Transverse colon (tissue), 4 donors: Measurements from ENCODE around the gene SSTR1. TPM values are rescaled to one million over a fixed set of nuclear protein-coding genes. Genes with fewer than 3 reads are reported as not detected.

Source experiments
- DNase-seq: peaks from one replicate; pipeline ENCODE4 v3.0.0-alpha.2; 2019
- H3K27ac ChIP-seq, 4 donors: fragments of 200-600 bp; sonication (generic); 2 replicates each; pipeline ENCODE4 v1.5.1; 2016 to 2018; ENCODE audit warnings: inconsistent platforms in 4 of 4
- H3K27me3 ChIP-seq: fragments of 200-600 bp; sonication (generic); 2 replicates; pipeline ENCODE4 v1.5.1; 2017; ENCODE audit warnings: inconsistent platforms
- H3K36me3 ChIP-seq, 4 donors: fragments of 200-600 bp; sonication (generic); 2 replicates each; pipeline ENCODE4 v1.5.1; 2017 to 2019; ENCODE audit warnings: inconsistent platforms in 4 of 4
- H3K4me1 ChIP-seq, 4 donors: fragments of 200-600 bp; sonication (generic); 2 replicates each; pipeline ENCODE4 v1.5.1; 2017 to 2020; ENCODE audit warnings: inconsistent platforms in 4 of 4
- H3K4me3 ChIP-seq, 4 donors: fragments of 200-600 bp; sonication (generic); 1 replicate in 1 of 4; 2 replicates in 3 of 4; pipeline versions ENCODE4 v1.5.1 to v1.6.1; 2017 to 2019; ENCODE audit warnings: inconsistent platforms in 4 of 4
- H3K9me3 ChIP-seq, 2 donors: fragments of 200-600 bp; sonication (generic); 2 replicates each; pipeline ENCODE4 v1.5.1; 2017 to 2019; ENCODE audit warnings: inconsistent platforms in 2 of 2
- EP300 ChIP-seq: sonication (generic); formaldehyde crosslinking; IDR thresholded peaks from one replicate; pipeline ENCODE4 v1.6.1; 2017; ENCODE audit warnings: antibody characterized with exemption, low read depth
- POLR2A ChIP-seq: fragments of 450-650 bp; IDR thresholded peaks from one replicate; pipeline ENCODE4 v1.6.1; 2016; ENCODE audit warnings: antibody characterized with exemption, mild to moderate bottlenecking, moderate library complexity
- POLR2AphosphoS5 ChIP-seq, 3 donors: sonication (generic); formaldehyde crosslinking; IDR thresholded peaks; one replicate each; pipeline ENCODE4 v1.6.1; 2016; ENCODE audit warnings: antibody characterized with exemption in 3 of 3
- WGBS, 2 donors: methylation state at CpG; one replicate each; pipeline ENCODE4 v1.1.5; 2018; ENCODE audit warnings: low coverage in 1 of 2; 5-methylcytosine and 5-hydroxymethylcytosine counted together
- in situ Hi-C, 4 donors: fragments of 200-750 bp; cut with MboI; loops; one replicate each; pipeline versions ENCODE4 v1.15.0 to v1.15.1; 2017; ENCODE audit warnings: low sequenced_read_pairs in 3 of 4, low pct_ligation_motif_present in 1 of 4, low pct_unique_long_range_greater_than_20kb in 1 of 4
- intact Hi-C: fragments of 100-400 bp; cut with DNase I; formaldehyde crosslinking; loops from one replicate; pipeline ENCODE4 v1.15.1; 2023; ENCODE audit warnings: low total_unique reads
- total RNA-seq, 4 donors: library from RNA; depleted of rRNA; stranded (reverse); fragments of >200 nt; gene quantifications; one replicate each; pipeline ENCODE4 v1.1.0, GENCODE V29; 2016
- TF ChIP-seq, protein P1 (sequence below), 5 experiments: fragments of 200-600 bp in 3 of 5; fragments of 450-650 bp in 2 of 5; sonication (generic) in 3 of 5; IDR thresholded peaks; 1 replicate in 2 of 5; 2 replicates in 3 of 5; pipeline ENCODE4 v1.5.1; 2016 to 2017; ENCODE audit warnings: antibody characterized with exemption in 5 of 5, inconsistent platforms in 3 of 5, mild to moderate bottlenecking in 2 of 5, moderate library complexity in 1 of 5

Gene SSTR1
- total RNA-seq, 4 donors from 2014 or later: 1.6 to 10.1 (median 6.9) TPM

DNA sequence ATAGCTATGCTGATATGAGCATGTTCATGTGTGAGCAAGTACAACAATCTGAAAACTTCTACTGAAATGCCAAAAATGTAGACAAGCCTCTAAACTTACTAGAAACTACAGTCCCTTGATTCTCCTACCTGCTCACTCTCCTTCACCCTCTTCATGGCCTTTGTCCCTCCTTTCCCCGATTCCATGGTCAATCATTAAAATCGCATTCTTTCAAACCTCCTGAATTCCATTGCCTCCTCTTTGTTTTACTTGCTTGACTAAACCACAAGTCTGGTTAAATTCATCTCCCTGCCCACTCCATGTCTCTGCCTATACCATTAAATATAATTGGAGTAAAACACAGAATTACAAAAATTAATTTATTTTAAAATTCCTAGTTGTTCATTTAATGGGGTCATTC is 33.0 kb upstream of the SSTR1 start:
- no peak overlapping the region for H3K4me3 ChIP-seq
- 51 to 95% methylated on average over 2 of the region's 2 CpGs for WGBS, 2 donors
- in situ Hi-C loops: no loop called here
- H3K4me1 ChIP-seq: no peaks in the 10 kb centered on the region
- intact Hi-C loops: no loop called here
- TF ChIP-seq POLR2A (no peak), EP300 (no peak), POLR2AphosphoS5 (IDR thresholded peaks at IDR 0.05) (no peak)
- TF ChIP-seq, protein P1, sequence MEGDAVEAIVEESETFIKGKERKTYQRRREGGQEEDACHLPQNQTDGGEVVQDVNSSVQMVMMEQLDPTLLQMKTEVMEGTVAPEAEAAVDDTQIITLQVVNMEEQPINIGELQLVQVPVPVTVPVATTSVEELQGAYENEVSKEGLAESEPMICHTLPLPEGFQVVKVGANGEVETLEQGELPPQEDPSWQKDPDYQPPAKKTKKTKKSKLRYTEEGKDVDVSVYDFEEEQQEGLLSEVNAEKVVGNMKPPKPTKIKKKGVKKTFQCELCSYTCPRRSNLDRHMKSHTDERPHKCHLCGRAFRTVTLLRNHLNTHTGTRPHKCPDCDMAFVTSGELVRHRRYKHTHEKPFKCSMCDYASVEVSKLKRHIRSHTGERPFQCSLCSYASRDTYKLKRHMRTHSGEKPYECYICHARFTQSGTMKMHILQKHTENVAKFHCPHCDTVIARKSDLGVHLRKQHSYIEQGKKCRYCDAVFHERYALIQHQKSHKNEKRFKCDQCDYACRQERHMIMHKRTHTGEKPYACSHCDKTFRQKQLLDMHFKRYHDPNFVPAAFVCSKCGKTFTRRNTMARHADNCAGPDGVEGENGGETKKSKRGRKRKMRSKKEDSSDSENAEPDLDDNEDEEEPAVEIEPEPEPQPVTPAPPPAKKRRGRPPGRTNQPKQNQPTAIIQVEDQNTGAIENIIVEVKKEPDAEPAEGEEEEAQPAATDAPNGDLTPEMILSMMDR (IDR thresholded peaks at IDR 0.05): no peak
- no peak overlapping the region for H3K27ac ChIP-seq
- H3K36me3 ChIP-seq: no peaks in the 10 kb centered on the region
- no peaks in the 10 kb centered on the region for H3K27me3 ChIP-seq
- DNase-seq: no peak
- H3K9me3 ChIP-seq: no peaks in the 10 kb centered on the region

DNA sequence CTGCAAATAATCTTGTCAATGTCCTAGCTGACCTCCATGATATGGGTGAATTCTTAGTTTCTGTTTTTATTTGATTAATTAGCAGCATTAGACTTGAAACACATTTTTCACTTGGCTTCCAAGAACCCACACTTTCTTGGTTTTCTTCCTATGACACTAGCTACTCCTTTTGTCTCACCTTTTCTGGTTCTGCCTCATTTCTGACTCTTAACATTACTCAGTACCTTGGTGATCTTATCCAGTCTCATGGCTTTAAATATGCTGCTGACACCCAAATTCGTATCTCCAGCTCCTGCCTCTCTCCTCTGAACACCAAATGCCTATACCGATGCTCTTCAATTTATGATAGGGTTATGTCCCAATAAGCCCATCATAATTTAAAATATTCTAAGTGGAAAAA is 32.0 kb upstream of the SSTR1 start:
- intact Hi-C loops (no loop called here), in situ Hi-C loops (no loop called here)
- no peak for TF ChIP-seq POLR2AphosphoS5 (IDR thresholded peaks at IDR 0.05)
- TF ChIP-seq EP300: no peak
- TF ChIP-seq, protein P1 (IDR thresholded peaks at IDR 0.05): no peak
- no peak for TF ChIP-seq POLR2A

DNA sequence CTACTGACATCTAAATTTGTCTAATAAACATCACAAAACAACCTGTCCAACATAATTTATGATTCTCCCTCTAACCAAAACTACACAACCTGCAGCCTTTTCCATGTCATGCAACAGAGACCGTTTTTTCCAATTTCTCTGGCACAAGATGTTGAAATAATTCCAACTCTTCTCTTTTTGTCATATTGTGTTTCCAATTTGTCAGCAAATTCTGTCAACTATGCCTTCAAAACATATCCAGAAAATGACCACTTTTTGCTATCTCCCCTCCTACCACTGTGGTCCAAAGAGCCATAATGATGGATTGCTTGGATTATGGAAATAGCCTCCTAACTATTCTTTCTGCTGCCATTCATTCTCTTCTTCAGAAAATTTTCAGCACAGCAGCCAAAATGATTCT is 31.3 kb upstream of the SSTR1 start:
- H3K36me3 ChIP-seq: no peaks in the 10 kb centered on the region
- no peak for DNase-seq
- no peak overlapping the region for H3K27ac ChIP-seq
- H3K27me3 ChIP-seq: no peaks in the 10 kb centered on the region
- no peak overlapping the region for H3K4me3 ChIP-seq
- in situ Hi-C loops (no loop called here), intact Hi-C loops (no loop called here)
- TF ChIP-seq, protein P1 (IDR thresholded peaks at IDR 0.05): no peak
- no peaks in the 10 kb centered on the region for H3K4me1 ChIP-seq
- no peaks in the 10 kb centered on the region for H3K9me3 ChIP-seq
- 54 to 64% methylated on average over 1 of the region's 1 CpG for WGBS, 2 donors

More for the DNA sequence above, 32.0 kb upstream of the SSTR1 start:
- no peak overlapping the region for H3K4me3 ChIP-seq
- H3K36me3 ChIP-seq: no peaks in the 10 kb centered on the region
- no peaks in the 10 kb centered on the region for H3K4me1 ChIP-seq
- 70 to 73% methylated on average over 2 of the region's 2 CpGs for WGBS, 2 donors
- no peak overlapping the region for H3K27ac ChIP-seq
- DNase-seq: no peak
- H3K9me3 ChIP-seq: no peaks in the 10 kb centered on the region
- H3K27me3 ChIP-seq: no peaks in the 10 kb centered on the region

DNA sequence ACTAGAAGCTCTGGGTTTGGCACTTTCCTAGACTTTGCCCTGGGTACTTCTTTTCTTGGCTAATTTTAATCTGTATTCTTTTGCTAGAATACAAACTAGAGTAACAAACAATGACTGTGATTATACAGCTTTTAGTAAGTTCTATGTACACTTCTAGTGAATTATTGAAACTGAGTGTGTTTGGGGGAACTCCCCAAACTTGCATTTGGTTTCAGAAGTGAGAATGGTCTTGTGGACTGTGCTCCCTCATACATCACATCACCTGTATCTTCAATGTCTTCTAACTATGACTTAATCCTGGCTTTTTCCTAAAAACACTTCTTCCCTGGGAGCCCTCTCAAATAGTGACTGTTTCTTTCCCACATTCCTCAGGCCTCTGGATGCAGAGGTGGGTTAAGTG is 23.6 kb upstream of the SSTR1 start:
- Histone ChIP-seq H3K4me3 (no peak overlapping the region), H3K9me3 (no peaks in the 10 kb centered on the region), H3K4me1 (no peaks in the 10 kb centered on the region), H3K27ac (no peak overlapping the region), H3K27me3 (no peaks in the 10 kb centered on the region), H3K36me3 (no peaks in the 10 kb centered on the region)
- in situ Hi-C loops (no loop called here), intact Hi-C loops (no loop called here)
- DNase-seq: no peak
- no peak for TF ChIP-seq POLR2AphosphoS5 (IDR thresholded peaks at IDR 0.05)
- TF ChIP-seq, protein P1 (IDR thresholded peaks at IDR 0.05): no peak
- TF ChIP-seq EP300: no peak
- TF ChIP-seq POLR2A: no peak
